Stimulated activated CD8-positive, alpha-beta memory T cell treated with anti-CD3 and anti-CD28 coated beads, Interleukin-4, amount 100 ng/mL, for 4 hours (primary cell): ENCODE measurements around the gene ABHD15.

Experiments
- DNase-seq, 2 donors: peaks; one replicate each; pipeline ENCODE4 v3.0.0-alpha.2; 2020; ENCODE audit warnings: low read depth in 2 of 2, low spot score in 1 of 2

ABHD15 gene

GRCh38 chr17:29566473-29567303 is at the start of gene ABHD15:
TSS of gene ABHD15 (minus strand) at chr17:29567037. CDS start at chr17:29566966, 71 bp downstream.
- DNase-seq = no peak

GRCh38 chr17:29615492-29616299 is 48.9 kb upstream of the ABHD15 start:
- peak; percentile 62 to 66 for DNase-seq

GRCh38 chr17:29615048-29615385 is 48.2 kb upstream of the ABHD15 start:
- peak; percentile 38 to 54 for DNase-seq

- DNase-seq = no peak
Observed at GRCh38 chr17:29614349-29615047, 47.7 kb upstream of the ABHD15 start.

- DNase-seq = no peak
Observed at GRCh38 chr17:29613856-29614255, 47.0 kb upstream of the ABHD15 start.

GRCh38 chr17:29613352-29613837 is 46.6 kb upstream of the ABHD15 start:
- DNase-seq = peak; percentile 77 to 84

- no peak for DNase-seq
Observed at GRCh38 chr17:29612404-29613280, 45.8 kb upstream of the ABHD15 start.

- no peak for DNase-seq
Observed at GRCh38 chr17:29612094-29612403, 45.2 kb upstream of the ABHD15 start.

- DNase-seq = no peak
Observed at GRCh38 chr17:29611351-29612093, 44.7 kb upstream of the ABHD15 start.

- DNase-seq = no peak
Observed at GRCh38 chr17:29610395-29610794, 43.6 kb upstream of the ABHD15 start.

GRCh38 chr17:29608986-29609385 is 42.1 kb upstream of the ABHD15 start:
- no peak for DNase-seq

- no peak for DNase-seq
Observed at GRCh38 chr17:29607557-29608195, 40.8 kb upstream of the ABHD15 start.

- no peak for DNase-seq
Observed at GRCh38 chr17:29603109-29603674, 36.4 kb upstream of the ABHD15 start.

GRCh38 chr17:29597361-29598172 is 30.7 kb upstream of the ABHD15 start:
- DNase-seq = no peak

- no peak for DNase-seq
Observed at GRCh38 chr17:29596811-29597210, 30.0 kb upstream of the ABHD15 start.

GRCh38 chr17:29595943-29596774 is 29.3 kb upstream of the ABHD15 start:
- DNase-seq = no peak

GRCh38 chr17:29595107-29595942 is 28.5 kb upstream of the ABHD15 start:
- no peak for DNase-seq
